Right ventricle myocardium inferior (tissue), 1 donor: ENCODE results near the gene FAM107B. TPM values are rescaled to one million over a fixed set of nuclear protein-coding genes. Genes with fewer than 3 reads are reported as not detected.

ENCODE experiments used
- ATAC-seq: fragments of 200-7000 bp; cut with Tn5 transposase; one replicate; pipeline ENCODE4 v1.9.1; 2020; ENCODE audit warnings: mild to moderate bottlenecking, moderate library complexity
- DNase-seq: peaks from one replicate; pipeline ENCODE4 v3.0.0; 2021; ENCODE audit errors: missing footprints
- intact Hi-C: fragments of 100-400 bp; cut with DNase I; formaldehyde crosslinking; loops from one replicate; pipeline ENCODE4 v1.11.0; 2022
- total RNA-seq: library from RNA; stranded (reverse); fragmentation: NEBNext Ultra II Directional; extraction: Animal tissue kit (Norgen Biotek cat#: 25700); gene quantifications from one replicate; pipeline ENCODE4 v1.2.1, GENCODE V29; 2021
- donor health status: DM: no; HTN: yes; CAD: no; lungs with severe emphysema.

The FAM107B gene
- total RNA-seq, 1 donor from 2014 or later, result 4.2 TPM

GRCh38 chr10:14508725-14509124, 266.0 kb downstream of the FAM107B start:
- no peak for ATAC-seq
- no peak for DNase-seq
- intact Hi-C loops, result no loop called here

GRCh38 chr10:14507781-14508180, 266.9 kb downstream of the FAM107B start:
- DNase-seq (no peak), ATAC-seq (no peak)
- intact Hi-C loops, result no loop called here

- intact Hi-C loops, result no loop called here
- DNase-seq, result no peak
- ATAC-seq, result no peak
Observed at GRCh38 chr10:14507176-14507575, 267.5 kb downstream of the FAM107B start.

GRCh38 chr10:14502431-14502830, 272.3 kb downstream of the FAM107B start:
- DNase-seq, result no peak
- intact Hi-C loops, result no loop called here
- ATAC-seq, result no peak

GRCh38 chr10:14500172-14500765, 274.4 kb downstream of the FAM107B start:
- no peak for DNase-seq
- no peak for ATAC-seq
- intact Hi-C loops, result no loop called here

GRCh38 chr10:14499601-14499904, 275.1 kb downstream of the FAM107B start:
- DNase-seq, result no peak
- ATAC-seq, result no peak
- intact Hi-C loops, result loop anchor here (2.0 to 5.0 kb wide), 3 partner anchors 323 to 608 kb away; no protein-coding TSS in a partner anchor

GRCh38 chr10:14498326-14498725, 276.4 kb downstream of the FAM107B start:
- no peak for DNase-seq
- intact Hi-C loops, result loop anchor here (2.0 to 5.0 kb wide), 3 partner anchors 324 to 609 kb away; no protein-coding TSS in a partner anchor
- no peak for ATAC-seq

- no peak for DNase-seq
- intact Hi-C loops, result no loop called here
- no peak for ATAC-seq
Observed at GRCh38 chr10:14491811-14492210, 282.9 kb downstream of the FAM107B start.

- DNase-seq (no peak), ATAC-seq (no peak)
- intact Hi-C loops, result no loop called here
Observed at GRCh38 chr10:14489522-14490177, 285.0 kb downstream of the FAM107B start.

- intact Hi-C loops, result no loop called here
- ATAC-seq (no peak), DNase-seq (no peak)
Observed at GRCh38 chr10:14487488-14487883, 287.2 kb downstream of the FAM107B start.

GRCh38 chr10:14486777-14487487, 287.8 kb downstream of the FAM107B start:
- ATAC-seq, result no peak
- intact Hi-C loops, result no loop called here
- DNase-seq, result no peak

- DNase-seq (no peak), ATAC-seq (no peak)
Observed at GRCh38 chr10:14485986-14486385, 288.7 kb downstream of the FAM107B start.

GRCh38 chr10:14483417-14483816, 291.3 kb downstream of the FAM107B start:
- intact Hi-C loops, result no loop called here
- ATAC-seq, result no peak
- DNase-seq, result no peak

More at GRCh38 chr10:14485986-14486385, 288.7 kb downstream of the FAM107B start:
- intact Hi-C loops, result no loop called here

GRCh38 chr10:14481752-14482151, 292.9 kb downstream of the FAM107B start:
- ATAC-seq (peak; percentile 64), DNase-seq (no peak)
- intact Hi-C loops, result no loop called here

GRCh38 chr10:14481014-14481413, 293.7 kb downstream of the FAM107B start:
- no peak for DNase-seq
- ATAC-seq, result no peak
- intact Hi-C loops, result no loop called here

- intact Hi-C loops, result loop anchor here (1.0 to 2.0 kb wide), 3 partner anchors 92 to 688 kb away; no protein-coding TSS in a partner anchor
Observed at GRCh38 chr10:14478604-14479003, 296.1 kb downstream of the FAM107B start.

GRCh38 chr10:14478201-14478600, 296.5 kb downstream of the FAM107B start:
- DNase-seq (no peak), ATAC-seq (no peak)
- intact Hi-C loops, result loop anchor here (1.0 to 2.0 kb wide), 3 partner anchors 91 to 687 kb away; no protein-coding TSS in a partner anchor

More at GRCh38 chr10:14478604-14479003, 296.1 kb downstream of the FAM107B start:
- DNase-seq, result peak; percentile 82
- peak; percentile 73 for ATAC-seq

- intact Hi-C loops, result no loop called here
- DNase-seq (no peak), ATAC-seq (no peak)
Observed at GRCh38 chr10:14477408-14477710, 297.3 kb downstream of the FAM107B start.

- DNase-seq (no peak), ATAC-seq (no peak)
- intact Hi-C loops, result no loop called here
Observed at GRCh38 chr10:14476641-14477407, 297.9 kb downstream of the FAM107B start.
